Endodermal cell (in vitro differentiated cells): ENCODE data around the gene ERH. TPM values are rescaled to one million over a fixed set of nuclear protein-coding genes. Genes with fewer than 3 reads are reported as not detected.
A peak's percentile ranks its signal among the peaks of the same experiment; 100 is the strongest.

ENCODE experiments used
- DNase-seq: peaks from one replicate; pipeline ENCODE4 v3.0.0-alpha.2; 2017
- H3K27ac ChIP-seq: 2 replicates; pipeline ENCODE4 v1.5.1; 2013; ENCODE audit warnings: mild to moderate bottlenecking, low read depth, low read length, moderate library complexity
- H3K27me3 ChIP-seq: 2 replicates; pipeline ENCODE4 v1.6.1; 2013; ENCODE audit warnings: mild to moderate bottlenecking, low read length, moderate library complexity; ENCODE audit not compliant: insufficient read depth, control insufficient read depth, poor library complexity, severe bottlenecking
- H3K36me3 ChIP-seq: 2 replicates; pipeline ENCODE4 v1.7.0; 2013; ENCODE audit warnings: mild to moderate bottlenecking, low read length, moderate library complexity; ENCODE audit not compliant: control insufficient read depth, insufficient read depth
- H3K4me1 ChIP-seq: one replicate; pipeline ENCODE4 v1.7.0; 2013; ENCODE audit warnings: low read length; ENCODE audit not compliant: control insufficient read depth, insufficient read depth
- H3K4me3 ChIP-seq: 2 replicates; pipeline ENCODE4 v1.5.1; 2013; ENCODE audit warnings: mild to moderate bottlenecking, low read length, moderate library complexity
- H3K9ac ChIP-seq: 2 replicates; pipeline ENCODE4 v1.6.1; 2013; ENCODE audit warnings: mild to moderate bottlenecking, low read length, moderate library complexity; ENCODE audit not compliant: poor library complexity, severe bottlenecking; ENCODE audit errors: extremely low read depth
- H3K9me3 ChIP-seq: 2 replicates; pipeline ENCODE4 v1.6.1; 2013; ENCODE audit warnings: mild to moderate bottlenecking, low read length, moderate library complexity; ENCODE audit not compliant: control insufficient read depth
- H3K27ac Mint-ChIP-seq: 2 replicates; pipeline ENCODE4 v1.8.0; 2020; ENCODE audit warnings: mixed read lengths
- H3K27me3 Mint-ChIP-seq: 2 replicates; pipeline ENCODE4 v1.8.0; 2021; ENCODE audit warnings: mild to moderate bottlenecking, mixed read lengths; ENCODE audit not compliant: insufficient read depth
- H3K36me3 Mint-ChIP-seq: 2 replicates; pipeline ENCODE4 v1.8.0; 2020; ENCODE audit warnings: low read depth, mixed read lengths
- H3K4me1 Mint-ChIP-seq: 2 replicates; pipeline ENCODE4 v1.8.0; 2020; ENCODE audit warnings: mixed read lengths
- H3K4me3 Mint-ChIP-seq: 2 replicates; pipeline ENCODE4 v1.8.0; 2020; ENCODE audit warnings: mild to moderate bottlenecking, moderate library complexity, mixed read lengths
- H3K9me3 Mint-ChIP-seq: 2 replicates; pipeline ENCODE4 v1.8.0; 2020; ENCODE audit warnings: mild to moderate bottlenecking, mixed read lengths
- CTCF ChIP-seq: fragments of 200-600 bp; sonication (generic); conservative IDR thresholded peaks from 2 replicates; pipeline ENCODE4 v1.5.0; 2021; ENCODE audit warnings: antibody characterized with exemption, mild to moderate bottlenecking
- WGBS, 2 experiments: methylation state at CpG; one replicate each; pipeline versions ENCODE4 v1.1.5 to v1.1.7; 2013; ENCODE audit warnings: missing lambda C conversion rate in 2 of 2, mixed read lengths in 1 of 2; ENCODE audit not compliant: insufficient coverage in 1 of 2, insufficient read length in 1 of 2; 5-methylcytosine and 5-hydroxymethylcytosine counted together
- total RNA-seq, 2 donors: library from RNA; stranded (reverse); fragmentation: NEBNext Ultra II Directional in 1 of 2; extraction: Animal tissue kit (Norgen Biotek cat#: 25700) in 1 of 2; gene quantifications; 2 replicates in 1 of 2; 3 replicates in 1 of 2; pipeline ENCODE4 v1.2.1, GENCODE V29; 2021

ERH gene
- total RNA-seq, 2 donors from 2014 or later, result 325 to 340 TPM

GRCh38 chr14:69400154-69400553 lies 2.1 kb upstream of the ERH start:
- no peaks in the 10 kb centered on the region for H3K27me3 ChIP-seq
- no peak overlapping the region for H3K27ac Mint-ChIP-seq

GRCh38 chr14:69399750-69400149 lies 1.7 kb upstream of the ERH start:
- H3K27ac ChIP-seq, result no peak overlapping the region
- H3K4me3 Mint-ChIP-seq, result peak overlapping the region; percentile 93
- WGBS, 2 experiments, result 95 to 96% methylated on average over 8 of the region's 8 CpGs
- H3K9ac ChIP-seq, result peak overlapping the region; percentile 97
- peaks cover 31% of the 10 kb centered on the region for H3K36me3 ChIP-seq
- no peak for DNase-seq
- no peaks in the 10 kb centered on the region for H3K4me1 ChIP-seq
- peaks cover 25% of the 10 kb centered on the region for H3K36me3 Mint-ChIP-seq
- peaks cover 27% of the 10 kb centered on the region for H3K4me1 Mint-ChIP-seq
- H3K4me3 ChIP-seq, result peak overlapping the region; percentile 95
- no peaks in the 10 kb centered on the region for H3K27me3 ChIP-seq
- H3K9me3 ChIP-seq, result no peaks in the 10 kb centered on the region
- no peaks in the 10 kb centered on the region for H3K9me3 Mint-ChIP-seq
- no peaks in the 10 kb centered on the region for H3K27me3 Mint-ChIP-seq
- no peak for TF ChIP-seq CTCF
- no peak overlapping the region for H3K27ac Mint-ChIP-seq

More at GRCh38 chr14:69400154-69400553, 2.1 kb upstream of the ERH start:
- H3K9me3 Mint-ChIP-seq, result no peaks in the 10 kb centered on the region
- no peaks in the 10 kb centered on the region for H3K27me3 Mint-ChIP-seq
- 88 to 91% methylated on average over 6 of the region's 6 CpGs for WGBS, 2 experiments
- H3K9me3 ChIP-seq, result no peaks in the 10 kb centered on the region
- DNase-seq, result no peak
- no peak overlapping the region for H3K9ac ChIP-seq
- peaks cover 27% of the 10 kb centered on the region for H3K4me1 Mint-ChIP-seq
- H3K4me3 Mint-ChIP-seq, result peak overlapping the region; percentile 93
- no peak overlapping the region for H3K27ac ChIP-seq
- TF ChIP-seq CTCF, result no peak
- peak overlapping the region; percentile 95 for H3K4me3 ChIP-seq
- peaks cover 30% of the 10 kb centered on the region for H3K36me3 ChIP-seq
- no peaks in the 10 kb centered on the region for H3K4me1 ChIP-seq
- H3K36me3 Mint-ChIP-seq, result peaks cover 24% of the 10 kb centered on the region

- Histone ChIP-seq H3K27ac (no peak overlapping the region), H3K9me3 (no peaks in the 10 kb centered on the region), H3K27me3 (no peaks in the 10 kb centered on the region), H3K9ac (peak overlapping the region; percentile 97), H3K36me3 (peaks cover 37% of the 10 kb centered on the region), H3K4me3 (peak overlapping the region; percentile 95), H3K4me1 (no peaks in the 10 kb centered on the region)
- TF ChIP-seq CTCF, result no peak
- H3K4me3 Mint-ChIP-seq, result peak overlapping the region; percentile 93
- H3K36me3 Mint-ChIP-seq, result peaks cover 28% of the 10 kb centered on the region
- peaks cover 27% of the 10 kb centered on the region for H3K4me1 Mint-ChIP-seq
- H3K27me3 Mint-ChIP-seq, result no peaks in the 10 kb centered on the region
- peak overlapping the region; percentile 100 for H3K27ac Mint-ChIP-seq
- no peak for DNase-seq
- 0 to 2% methylated on average over 8 to 18 of the region's 18 CpGs for WGBS, 2 experiments
- no peaks in the 10 kb centered on the region for H3K9me3 Mint-ChIP-seq
These were observed 715 bp upstream of the ERH start for GRCh38 chr14:69398818-69399210.
